NCI-H1105 treated with DMSO at 0.1 percent for 48 hours (cell line): ENCODE results near the gene BZW1.
A peak's percentile ranks its signal among the peaks of the same experiment; 100 is the strongest.

Experiments used
- DNase-seq: peaks from one replicate; lab custom pipeline; 2025; lab: John Stamatoyannopoulos, UW

BZW1 gene

GRCh38 chr2:200811333-200812121 lies at the start of gene BZW1:
BZW1 (plus strand) TSS chr2:200811910; CDS start chr2:200813218, 1,308 bp downstream.
- peak; percentile 86 for DNase-seq

- no peak for DNase-seq
Observed at GRCh38 chr2:200762127-200762526, 49.6 kb upstream of the BZW1 start.

DNA sequence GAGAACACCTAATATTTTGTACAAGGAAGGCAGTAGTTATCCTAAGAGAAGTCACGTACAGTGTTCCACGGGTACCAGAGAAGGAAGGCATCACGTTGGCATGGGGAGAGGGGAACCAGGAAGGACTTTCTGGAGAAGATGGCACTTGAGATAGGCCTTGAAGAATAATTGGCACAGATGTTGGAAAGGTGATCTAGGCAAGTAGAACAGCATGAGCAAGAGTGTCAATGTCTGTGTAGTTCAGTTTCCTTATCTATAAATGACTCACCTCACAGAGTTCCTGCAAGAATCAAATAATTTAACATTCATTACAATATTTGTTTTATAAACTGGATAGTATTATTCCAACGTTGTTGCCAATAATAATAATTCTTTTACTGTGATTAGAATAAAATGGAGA lies 48.3 kb upstream of the BZW1 start:
- no peak for DNase-seq

- DNase-seq: no peak
Observed at GRCh38 chr2:200765139-200765951, 46.4 kb upstream of the BZW1 start.

DNA sequence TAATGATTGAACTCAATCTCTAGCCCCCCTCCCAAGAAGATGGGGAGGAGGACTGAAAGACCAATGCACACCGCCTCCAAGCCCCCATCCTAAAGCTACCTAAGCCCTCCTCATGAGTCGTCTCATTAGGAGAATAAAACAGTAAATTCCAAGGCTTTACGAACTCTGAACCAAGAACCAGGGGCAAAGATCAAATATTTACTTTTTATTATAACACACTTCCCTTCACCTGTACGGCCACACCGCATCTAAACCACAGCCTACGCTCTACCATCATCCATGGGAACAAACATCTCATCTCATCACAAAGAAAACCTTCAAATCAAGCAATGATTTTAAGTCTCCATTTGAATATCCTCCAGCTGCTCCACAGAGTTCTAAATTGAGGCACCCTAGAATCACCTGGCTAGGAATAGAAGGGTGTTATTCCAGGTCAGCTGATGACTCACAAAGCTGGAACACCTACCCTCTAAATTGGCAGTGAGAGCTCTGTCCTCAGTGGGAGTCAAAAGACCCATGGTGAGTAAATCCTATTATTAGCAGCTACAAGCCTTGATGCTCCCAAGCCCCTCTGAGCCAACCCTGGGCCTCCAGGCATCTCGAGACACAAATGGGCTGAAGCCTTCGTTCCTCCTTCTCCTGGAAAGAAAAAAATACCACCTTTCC lies 45.6 kb upstream of the BZW1 start:
- DNase-seq: no peak

DNA sequence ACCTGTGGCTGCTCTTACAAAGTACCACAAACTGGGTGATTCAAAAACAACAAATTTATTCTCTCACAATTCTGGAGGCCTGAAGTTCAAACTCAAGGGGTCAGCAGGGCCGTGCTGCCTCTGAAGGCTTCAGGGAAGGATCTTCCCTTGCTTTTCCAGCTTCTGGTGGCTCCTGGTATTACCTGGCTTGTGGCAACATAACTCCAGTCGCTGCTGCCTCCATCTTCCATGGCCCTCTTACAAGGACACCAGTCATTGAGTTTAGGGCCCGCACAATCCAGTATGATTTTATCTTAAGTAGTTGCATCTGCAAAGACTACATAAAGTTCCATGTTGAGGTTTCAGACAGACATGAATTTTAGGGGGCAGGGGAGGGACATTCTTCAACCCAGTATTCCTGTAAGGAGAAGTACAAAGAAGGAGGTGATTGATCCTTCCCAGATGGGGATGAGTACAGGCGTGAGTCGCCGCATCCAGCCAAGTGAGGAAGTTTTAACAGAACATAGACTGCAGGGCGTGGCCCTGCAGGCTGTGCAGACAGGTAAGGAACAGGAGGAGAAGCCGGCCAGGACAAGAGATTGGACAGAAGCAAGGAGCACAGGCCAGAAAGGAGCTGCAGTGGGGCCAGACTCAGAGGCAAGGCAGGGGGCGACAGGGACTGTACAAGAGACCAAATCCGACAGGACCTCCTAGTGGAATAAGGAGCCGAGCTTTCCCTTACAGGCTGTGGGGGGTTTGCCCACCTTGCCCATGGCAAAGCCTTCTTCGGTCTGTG lies 44.4 kb upstream of the BZW1 start:
- no peak for DNase-seq

DNA sequence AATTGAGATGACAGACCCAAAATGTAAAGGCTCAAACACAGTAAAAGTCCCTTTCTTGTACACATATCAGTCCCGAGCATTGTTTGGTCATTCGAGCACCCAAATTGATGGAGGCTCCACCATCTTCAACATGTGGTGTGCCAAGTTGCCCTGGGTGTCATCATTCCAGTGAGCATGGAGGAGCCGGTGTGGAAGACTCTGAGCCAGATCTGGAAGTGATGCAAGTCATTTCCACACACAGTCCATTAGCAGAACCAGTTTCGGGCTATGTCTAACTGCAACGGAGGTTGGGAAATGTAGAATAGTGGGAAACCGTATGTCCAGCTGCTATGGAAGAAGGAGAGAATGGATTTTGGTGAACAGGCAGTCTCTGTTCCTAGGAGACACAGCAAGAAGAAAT lies 40.9 kb upstream of the BZW1 start:
- DNase-seq: no peak

- DNase-seq: no peak
Observed at GRCh38 chr2:200772620-200773019, 39.1 kb upstream of the BZW1 start.

GRCh38 chr2:200773083-200773482 lies 38.6 kb upstream of the BZW1 start:
- DNase-seq: no peak

- no peak for DNase-seq
Observed at GRCh38 chr2:200774920-200775319, 36.8 kb upstream of the BZW1 start.

DNA sequence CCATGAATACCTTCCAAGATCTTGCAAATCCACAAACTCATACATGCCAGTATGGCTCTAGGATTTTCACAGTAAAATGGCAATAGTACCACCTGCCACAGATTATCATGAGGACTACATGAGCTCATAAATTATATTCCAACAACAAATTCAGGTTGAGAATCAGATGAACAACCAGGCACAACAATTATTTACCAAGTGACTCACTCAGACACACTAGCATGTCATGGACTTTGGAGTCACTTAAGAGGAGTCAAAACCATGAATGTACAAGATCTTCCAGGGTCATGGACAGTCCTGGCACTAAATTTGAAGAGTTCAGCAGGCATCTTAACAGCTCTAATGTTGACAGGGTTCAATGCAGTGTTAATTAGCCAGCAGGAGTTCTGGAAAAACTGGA lies 34.4 kb upstream of the BZW1 start:
- no peak for DNase-seq

DNA sequence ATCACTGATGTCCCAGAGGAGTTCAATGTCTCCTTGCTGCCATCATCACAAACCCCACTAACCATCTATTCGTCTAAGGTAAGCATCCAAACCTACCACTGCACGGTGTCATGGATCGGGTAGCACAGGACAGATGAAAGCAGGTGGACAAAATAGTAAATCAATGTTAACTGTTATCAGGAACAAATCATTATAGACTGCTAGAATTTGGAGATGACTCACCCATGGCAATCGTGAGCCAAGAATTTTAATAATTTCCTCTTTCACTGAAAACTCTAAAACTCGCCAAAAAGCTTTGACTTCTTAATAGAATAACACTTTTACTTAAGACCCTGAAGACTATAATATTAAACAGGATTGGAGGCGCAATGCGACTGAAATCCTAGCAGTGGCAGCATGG lies 33.7 kb upstream of the BZW1 start:
- DNase-seq: no peak

GRCh38 chr2:200779214-200779613 lies 32.5 kb upstream of the BZW1 start:
- DNase-seq: no peak

GRCh38 chr2:200781616-200782015 lies 30.1 kb upstream of the BZW1 start:
- DNase-seq: no peak

- DNase-seq: no peak
Observed at GRCh38 chr2:200782251-200782650, 29.5 kb upstream of the BZW1 start.

- DNase-seq: no peak
Observed at GRCh38 chr2:200784215-200784614, 27.5 kb upstream of the BZW1 start.

- DNase-seq: no peak
Observed at GRCh38 chr2:200786423-200786822, 25.3 kb upstream of the BZW1 start.

- no peak for DNase-seq
Observed at GRCh38 chr2:200786826-200787225, 24.9 kb upstream of the BZW1 start.

DNA sequence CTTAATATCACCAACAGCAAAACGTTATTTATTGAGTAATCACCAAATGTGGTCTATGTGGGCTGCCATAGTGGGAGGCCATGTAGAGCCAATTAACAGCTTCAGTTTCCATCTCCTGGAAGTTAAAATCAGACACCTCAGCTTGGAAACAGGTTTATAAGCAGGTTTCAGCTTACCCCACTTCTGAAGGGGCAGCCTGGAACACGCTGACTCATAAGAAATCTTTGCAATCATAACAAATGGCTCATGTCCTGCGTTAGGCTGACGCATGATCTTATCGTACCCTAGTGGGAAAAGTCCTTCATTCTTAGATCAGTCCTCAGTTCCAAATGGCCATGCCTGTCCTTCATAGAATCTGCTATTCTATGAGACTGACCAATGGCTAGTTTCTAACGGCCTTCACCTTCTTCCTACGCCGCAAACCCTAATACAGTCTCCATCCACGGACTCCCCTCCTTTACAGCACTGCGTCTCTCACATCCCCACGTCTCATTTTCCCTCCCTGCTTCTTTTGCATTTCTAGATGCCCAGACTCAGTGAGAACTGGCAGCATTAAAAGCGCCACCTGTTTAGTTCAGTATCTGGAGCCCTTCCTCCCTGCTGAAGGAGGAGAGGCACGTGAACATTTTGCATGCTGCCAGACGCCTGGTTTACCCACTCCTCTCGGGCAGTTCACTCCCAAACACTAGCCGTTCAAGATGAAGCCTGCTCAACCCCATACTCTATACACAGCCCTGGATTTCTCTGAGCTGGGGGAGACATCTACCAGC lies 24.2 kb upstream of the BZW1 start:
- no peak for DNase-seq

DNA sequence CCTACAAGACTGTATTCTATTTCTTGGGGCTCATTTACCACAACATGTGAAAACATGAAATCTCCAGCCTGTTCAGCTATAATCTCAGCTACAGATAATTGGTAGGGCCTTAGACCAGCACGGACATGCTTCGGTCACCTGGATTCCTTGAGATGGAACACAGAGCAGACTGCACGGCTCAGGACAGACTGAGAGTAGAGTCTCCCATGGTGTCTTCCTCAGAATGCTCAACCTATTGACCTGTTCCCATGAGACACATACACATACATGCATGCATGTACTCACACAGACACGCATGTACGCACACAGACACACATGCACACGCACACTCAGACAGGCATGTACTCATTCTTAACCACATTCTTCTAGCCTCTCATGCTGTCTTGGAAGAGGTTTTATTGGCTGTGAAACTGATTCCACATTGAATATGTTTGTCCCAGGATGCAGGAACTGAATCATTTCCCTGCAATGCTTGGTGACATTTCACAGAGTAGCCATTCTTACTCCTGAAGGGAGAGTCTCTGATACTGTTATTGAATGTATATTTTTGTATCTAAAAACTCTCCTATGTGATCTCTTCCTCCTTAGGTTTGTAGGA lies 23.5 kb upstream of the BZW1 start:
- DNase-seq: no peak

GRCh38 chr2:200790185-200790584 lies 21.5 kb upstream of the BZW1 start:
- DNase-seq: no peak
